Astrocyte (in vitro differentiated cells and primary cell): ENCODE data around the gene PPP1R15A. TPM values are rescaled to one million over a fixed set of nuclear protein-coding genes. Genes with fewer than 3 reads are reported as not detected.

Source experiments
- DNase-seq: peaks from one replicate; pipeline ENCODE4 v3.0.0-alpha.2; 2010; ENCODE audit warnings: low read depth
- FAIRE-seq: peaks from 2 replicates; lab custom pipeline; 2011; peaks lifted over from hg19 to GRCh38; lab: Jason Lieb, UNC
- H2AFZ ChIP-seq: 2 replicates; pipeline ENCODE4 v1.6.0; 2012; ENCODE audit warnings: low read depth, low read length, inconsistent platforms
- H3K27ac ChIP-seq: 2 replicates; pipeline ENCODE4 v1.5.1; 2011; ENCODE audit warnings: low read depth, low read length, inconsistent platforms
- H3K27me3 ChIP-seq: 2 replicates; pipeline ENCODE4 v1.6.0; 2011; ENCODE audit warnings: low read length, inconsistent platforms; ENCODE audit not compliant: insufficient read depth
- H3K36me3 ChIP-seq: 2 replicates; pipeline ENCODE4 v1.5.1; 2011; ENCODE audit warnings: low read length, inconsistent platforms; ENCODE audit not compliant: insufficient read depth
- H3K4me1 ChIP-seq: 2 replicates; pipeline ENCODE4 v1.5.1; 2011; ENCODE audit warnings: low read length, inconsistent platforms; ENCODE audit not compliant: insufficient read depth
- H3K4me2 ChIP-seq: 2 replicates; pipeline ENCODE4 v1.6.0; 2012; ENCODE audit warnings: low read length, inconsistent platforms
- H3K4me3 ChIP-seq: 2 replicates; pipeline ENCODE4 v1.5.1; 2011; ENCODE audit warnings: low read depth, mild to moderate bottlenecking, low read length, inconsistent platforms; ENCODE audit not compliant: insufficient read depth
- H3K79me2 ChIP-seq: 2 replicates; pipeline ENCODE4 v1.6.0; 2012; ENCODE audit warnings: mild to moderate bottlenecking, low read length, inconsistent platforms; ENCODE audit not compliant: insufficient read depth
- H3K9ac ChIP-seq: 2 replicates; pipeline ENCODE4 v1.6.0; 2012; ENCODE audit warnings: mild to moderate bottlenecking, low read length, inconsistent platforms
- H3K9me3 ChIP-seq: 2 replicates; pipeline ENCODE4 v1.5.1; 2012; ENCODE audit warnings: low read depth, mild to moderate bottlenecking, low read length, inconsistent platforms; ENCODE audit not compliant: insufficient read depth
- H4K20me1 ChIP-seq: 2 replicates; pipeline ENCODE4 v1.6.0; 2012; ENCODE audit warnings: low read length, inconsistent platforms; ENCODE audit not compliant: insufficient read depth
- H3K27ac Mint-ChIP-seq: one replicate; pipeline ENCODE4 v1.8.0; 2021; ENCODE audit warnings: mild to moderate bottlenecking, mixed read lengths; ENCODE audit not compliant: unreplicated experiment
- H3K27me3 Mint-ChIP-seq: one replicate; pipeline ENCODE4 v1.8.0; 2021; ENCODE audit warnings: low read depth, mixed read lengths; ENCODE audit not compliant: unreplicated experiment
- H3K36me3 Mint-ChIP-seq: one replicate; pipeline ENCODE4 v1.8.0; 2021; ENCODE audit warnings: low read depth, mixed read lengths; ENCODE audit not compliant: unreplicated experiment
- H3K4me1 Mint-ChIP-seq: one replicate; pipeline ENCODE4 v1.8.0; 2021; ENCODE audit warnings: low read depth, mixed read lengths; ENCODE audit not compliant: unreplicated experiment
- H3K4me3 Mint-ChIP-seq: one replicate; pipeline ENCODE4 v1.8.0; 2021; ENCODE audit warnings: mild to moderate bottlenecking, moderate library complexity, mixed read lengths; ENCODE audit not compliant: unreplicated experiment
- H3K9me3 Mint-ChIP-seq: one replicate; pipeline ENCODE4 v1.8.0; 2021; ENCODE audit warnings: mild to moderate bottlenecking, mixed read lengths; ENCODE audit not compliant: unreplicated experiment
- CTCF ChIP-seq: IDR thresholded peaks from 2 replicates; pipeline ENCODE4 v1.5.1; 2011; ENCODE audit warnings: low read depth, mild to moderate bottlenecking, inconsistent platforms, low read length, moderate library complexity; ENCODE audit not compliant: insufficient read depth
- EZH2 ChIP-seq: IDR thresholded peaks from 2 replicates; pipeline ENCODE4 v1.6.1; 2012; ENCODE audit warnings: mild to moderate bottlenecking, low read length, inconsistent platforms; ENCODE audit not compliant: insufficient read depth
- total RNA-seq: library from RNA; stranded (reverse); gene quantifications from 2 replicates; pipeline ENCODE4 v1.2.1, GENCODE V29; 2021

Gene PPP1R15A
- total RNA-seq, 1 donor from 2014 or later, result 53.2 TPM

DNA sequence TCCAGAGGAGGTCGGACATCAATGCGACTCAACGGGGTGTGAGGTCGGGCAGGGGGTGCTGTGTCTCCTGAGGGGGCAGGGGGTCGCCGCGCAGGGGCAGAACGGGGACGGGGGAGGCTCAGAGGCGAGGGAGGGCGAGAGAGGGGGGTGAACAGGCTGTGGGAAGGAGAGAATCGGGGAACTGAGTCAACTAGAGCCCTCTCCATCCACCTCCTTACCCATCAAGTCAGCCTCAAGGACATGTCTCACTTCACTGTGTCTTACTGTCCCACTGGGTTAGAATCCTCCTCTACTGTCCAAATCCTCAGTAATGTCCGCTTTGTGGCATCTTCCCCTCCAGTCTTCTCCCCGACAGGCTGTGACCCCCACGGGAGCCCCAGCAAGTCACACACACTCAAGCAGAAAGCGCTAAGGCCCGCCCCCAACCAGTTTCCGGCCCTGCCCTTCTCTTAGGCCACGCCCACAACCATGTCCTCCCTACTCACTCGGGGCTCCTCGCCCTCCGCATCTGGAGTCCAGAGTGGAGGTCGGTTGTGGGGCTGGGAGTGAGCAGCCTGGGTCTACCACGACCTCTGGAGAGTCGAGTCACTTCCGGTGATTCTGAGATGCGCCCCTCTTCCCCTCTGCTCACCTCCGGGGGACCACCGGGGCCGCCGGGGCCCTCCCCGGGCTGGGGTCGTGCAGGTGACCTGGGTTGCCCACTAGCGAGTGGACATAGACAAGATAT, 13.1 kb upstream of the PPP1R15A start:
- TF ChIP-seq EZH2 (no peak), CTCF (no peak)
- no peak for DNase-seq
- Histone ChIP-seq H3K9ac (no peak overlapping the region), H4K20me1 (no peaks in the 10 kb centered on the region), H3K27me3 (no peaks in the 10 kb centered on the region), H3K79me2 (no peaks in the 10 kb centered on the region), H3K4me2 (no peak overlapping the region), H2AFZ (no peak overlapping the region), H3K9me3 (no peaks in the 10 kb centered on the region), H3K27ac (no peak overlapping the region), H3K4me1 (no peaks in the 10 kb centered on the region), H3K4me3 (no peak overlapping the region), H3K36me3 (no peaks in the 10 kb centered on the region)
- no peaks in the 10 kb centered on the region for H3K9me3 Mint-ChIP-seq
- peaks cover 32% of the 10 kb centered on the region for H3K36me3 Mint-ChIP-seq
- no peak for FAIRE-seq
- H3K27ac Mint-ChIP-seq, result no peak overlapping the region
- H3K27me3 Mint-ChIP-seq, result peaks cover 2% of the 10 kb centered on the region
- peaks cover 3% of the 10 kb centered on the region for H3K4me1 Mint-ChIP-seq
- H3K4me3 Mint-ChIP-seq, result no peak overlapping the region

- H3K27me3 ChIP-seq, result no peaks in the 10 kb centered on the region
- no peak overlapping the region for H3K27ac Mint-ChIP-seq
- peak overlapping the region; percentile 34 for H3K4me3 Mint-ChIP-seq
Measured at GRCh38 chr19:48859711-48860572, 12.3 kb upstream of the PPP1R15A start.

More at GRCh38 chr19:48859711-48860572, 12.3 kb upstream of the PPP1R15A start:
- Histone ChIP-seq H3K36me3 (no peaks in the 10 kb centered on the region), H3K27ac (no peak overlapping the region), H3K4me1 (no peaks in the 10 kb centered on the region), H3K4me2 (no peak overlapping the region), H3K4me3 (no peak overlapping the region), H2AFZ (no peak overlapping the region), H3K9me3 (no peaks in the 10 kb centered on the region), H3K9ac (no peak overlapping the region), H4K20me1 (no peaks in the 10 kb centered on the region), H3K79me2 (no peaks in the 10 kb centered on the region)
- FAIRE-seq, result no peak
- DNase-seq, result no peak
- Mint-ChIP-seq H3K4me1 (peaks cover 3% of the 10 kb centered on the region), H3K9me3 (no peaks in the 10 kb centered on the region), H3K36me3 (peaks cover 38% of the 10 kb centered on the region), H3K27me3 (peaks cover 2% of the 10 kb centered on the region)
- TF ChIP-seq CTCF (no peak), EZH2 (no peak)
